NT2/D1 (cell line): ENCODE measurements around the gene CRTAC1.

Source experiments
- YY1 ChIP-seq: IDR thresholded peaks from 2 replicates; pipeline ENCODE4 v1.6.1; 2011; ENCODE audit not compliant: insufficient read length, insufficient read depth
- ZNF274 ChIP-seq: IDR thresholded peaks from 2 replicates; pipeline ENCODE4 v1.6.1; 2011; ENCODE audit warnings: mild to moderate bottlenecking, low read depth, low read length

- no peak for TF ChIP-seq ZNF274
- TF ChIP-seq YY1 = no peak
Measured at GRCh38 chr10:98013776-98014175, 16.6 kb downstream of the CRTAC1 start.
